GM23248 (cell line): Measurements from ENCODE around the gene RAB9A.

Experiments used
- EZH2 ChIP-seq: fragments of 200-600 bp; sonication (generic); IDR thresholded peaks from 2 replicates; pipeline ENCODE4 v1.6.1; 2018; ENCODE audit warnings: antibody characterized with exemption, mild to moderate bottlenecking; ENCODE audit not compliant: insufficient read depth, poor library complexity, severe bottlenecking
- EZH2phosphoT487 ChIP-seq: fragments of 200-600 bp; sonication (generic); IDR thresholded peaks from 2 replicates; pipeline ENCODE4 v1.6.1; 2018; ENCODE audit warnings: antibody characterized with exemption, moderate library complexity, mild to moderate bottlenecking, low read depth; ENCODE audit not compliant: insufficient read depth

DNA sequence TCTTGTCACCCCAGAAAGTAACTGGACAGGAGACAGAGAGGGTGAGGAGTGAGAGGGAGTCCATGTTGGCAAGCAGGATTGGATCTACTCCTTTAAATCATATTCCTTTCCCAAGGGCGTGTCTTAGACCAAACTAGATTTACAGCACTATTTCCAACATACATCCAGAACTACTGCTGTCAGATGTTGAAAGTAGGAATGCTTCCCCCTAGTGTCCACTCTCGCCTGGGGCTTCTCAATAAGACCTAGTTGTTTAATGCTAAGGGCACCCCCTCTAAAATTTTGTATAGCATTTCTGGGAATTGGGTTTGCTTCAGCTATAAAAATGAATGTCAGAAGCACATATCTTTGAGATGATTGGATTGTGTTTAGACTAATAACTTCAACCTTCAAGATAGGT, 58.9 kb downstream of the RAB9A start:
- no peak for TF ChIP-seq EZH2
- no peak for TF ChIP-seq EZH2phosphoT487
